CD8-positive, alpha-beta memory T cell (primary cell): ENCODE measurements around the gene TBX4. TPM values are rescaled to one million over a fixed set of nuclear protein-coding genes. Genes with fewer than 3 reads are reported as not detected.
A peak's percentile ranks its signal among the peaks of the same experiment; 100 is the strongest.

Experiments
- CTCF ChIA-PET: fragments of 350-600 bp; sonication (Branson Sonifier 250); formaldehyde crosslinking; loops from one replicate; lab custom pipeline; 2021; ENCODE audit warnings: antibody characterized with exemption; lab: Charles Lee
- POLR2A ChIA-PET: fragments of 350-600 bp; sonication (Branson Sonifier 250); formaldehyde crosslinking; loops from one replicate; lab custom pipeline; 2021; ENCODE audit warnings: antibody characterized with exemption; lab: Charles Lee
- DNase-seq, 5 donors: peaks; one replicate each; pipeline versions ENCODE4 v3.0.0 to v3.0.0-alpha.2; 2020 to 2022; ENCODE audit warnings: mixed read lengths in 1 of 5
- H3K27ac ChIP-seq: one replicate; pipeline ENCODE4 v1.7.0; 2013; ENCODE audit warnings: low read depth, mild to moderate bottlenecking, low read length, moderate library complexity
- H3K27me3 ChIP-seq: 2 replicates; pipeline ENCODE4 v1.7.0; 2013; ENCODE audit warnings: low read length, mild to moderate bottlenecking; ENCODE audit not compliant: insufficient read depth, poor library complexity, severe bottlenecking
- H3K36me3 ChIP-seq: 2 replicates; pipeline ENCODE4 v1.7.0; 2013; ENCODE audit warnings: mild to moderate bottlenecking, low read length, moderate library complexity; ENCODE audit not compliant: insufficient read depth
- H3K4me1 ChIP-seq: 2 replicates; pipeline ENCODE4 v1.7.0; 2013; ENCODE audit warnings: mild to moderate bottlenecking, low read length, moderate library complexity; ENCODE audit not compliant: insufficient read depth
- H3K4me3 ChIP-seq: 2 replicates; pipeline ENCODE4 v1.7.0; 2013; ENCODE audit warnings: mild to moderate bottlenecking, low read length
- H3K9me3 ChIP-seq: 2 replicates; pipeline ENCODE4 v1.7.0; 2013; ENCODE audit warnings: mild to moderate bottlenecking, low read length
- H3K27ac Mint-ChIP-seq, 8 donors: one replicate each; pipeline ENCODE4 v1.8.0; 2020 to 2021; ENCODE audit warnings: mixed read lengths in 8 of 8, mild to moderate bottlenecking in 6 of 8, inconsistent platforms in 3 of 8, moderate library complexity in 3 of 8
- H3K27me3 Mint-ChIP-seq, 2 donors: one replicate each; pipeline ENCODE4 v1.8.0; 2020 to 2021; ENCODE audit warnings: mixed read lengths in 2 of 2, mild to moderate bottlenecking in 1 of 2, moderate library complexity in 1 of 2
- H3K36me3 Mint-ChIP-seq, 3 donors: one replicate each; pipeline ENCODE4 v1.8.0; 2020 to 2021; ENCODE audit warnings: mixed read lengths in 3 of 3, inconsistent platforms in 1 of 3, mild to moderate bottlenecking in 1 of 3
- H3K4me1 Mint-ChIP-seq, 3 donors: one replicate each; pipeline ENCODE4 v1.8.0; 2020 to 2021; ENCODE audit warnings: mixed read lengths in 3 of 3, inconsistent platforms in 1 of 3, mild to moderate bottlenecking in 1 of 3
- H3K4me3 Mint-ChIP-seq, 7 donors: one replicate each; pipeline ENCODE4 v1.8.0; 2020 to 2021; ENCODE audit warnings: mixed read lengths in 7 of 7, mild to moderate bottlenecking in 6 of 7, moderate library complexity in 4 of 7, inconsistent platforms in 2 of 7
- H3K9me3 Mint-ChIP-seq, 5 donors: one replicate each; pipeline ENCODE4 v1.8.0; 2020 to 2022; ENCODE audit warnings: mixed read lengths in 5 of 5, mild to moderate bottlenecking in 3 of 5, moderate library complexity in 2 of 5, inconsistent platforms in 1 of 5
- polyA plus RNA-seq: library from polyadenylated mRNA; unstranded; fragments of 300-500 nt; fragmentation: Illumina TruSeq; gene quantifications from one replicate; pipeline ENCODE4 v1.2.3, GENCODE V29; 2021
- total RNA-seq, 2 experiments: library from RNA; stranded (reverse); gene quantifications; one replicate each; pipeline ENCODE4 v1.2.3, GENCODE V29; 2021

TBX4 gene
- total and polyA plus RNA-seq, 3 experiments from 2014 or later: not detected

DNA sequence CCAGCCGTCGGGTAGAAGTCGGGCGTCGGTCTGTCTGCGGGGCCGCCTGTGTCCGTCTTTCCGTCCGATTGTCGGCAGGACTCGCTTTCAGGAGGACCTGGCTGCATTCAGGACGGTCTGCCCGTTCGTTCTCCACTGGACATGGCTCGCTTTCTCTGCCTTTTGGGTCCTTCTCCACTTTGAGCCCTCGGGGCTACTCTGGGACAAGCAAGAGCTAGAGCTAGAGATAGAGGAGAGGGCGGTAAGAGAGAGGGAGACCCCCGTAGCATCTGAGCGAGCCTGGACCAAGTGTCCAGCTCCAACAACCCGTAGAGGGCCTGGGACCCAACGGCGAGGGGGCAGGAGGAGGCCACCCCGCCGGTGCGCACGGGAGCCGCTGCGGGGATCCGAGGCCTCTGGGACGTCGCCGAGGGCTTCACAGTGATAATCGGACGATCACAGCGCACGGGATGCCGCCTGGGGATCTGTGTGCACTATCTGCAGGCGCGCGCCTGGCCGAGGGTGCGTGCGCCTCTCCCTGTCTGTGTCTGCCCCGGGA is 4.5 kb downstream of the TBX4 start:
- Mint-ChIP-seq H3K9me3 (peaks cover 0 to 2% (median 0%) of the 10 kb centered on the region in 5 donors), H3K36me3 (no peaks in the 10 kb centered on the region), H3K4me3 (peak overlapping the region in 5 of 7 donors; percentile 52 to 73 (median 67)), H3K27ac (no peak overlapping the region), H3K4me1 (peaks cover 25 to 48% (median 33%) of the 10 kb centered on the region in 3 donors), H3K27me3 (peaks cover 73 to 82% of the 10 kb centered on the region in 2 donors)
- no peak for DNase-seq
- Histone ChIP-seq H3K4me1 (peaks cover 5% of the 10 kb centered on the region), H3K27ac (no peak overlapping the region), H3K36me3 (no peaks in the 10 kb centered on the region), H3K4me3 (no peak overlapping the region), H3K27me3 (peaks cover 57% of the 10 kb centered on the region), H3K9me3 (no peaks in the 10 kb centered on the region)
- ChIA-PET CTCF (no interaction called here), POLR2A (no interaction called here)

DNA sequence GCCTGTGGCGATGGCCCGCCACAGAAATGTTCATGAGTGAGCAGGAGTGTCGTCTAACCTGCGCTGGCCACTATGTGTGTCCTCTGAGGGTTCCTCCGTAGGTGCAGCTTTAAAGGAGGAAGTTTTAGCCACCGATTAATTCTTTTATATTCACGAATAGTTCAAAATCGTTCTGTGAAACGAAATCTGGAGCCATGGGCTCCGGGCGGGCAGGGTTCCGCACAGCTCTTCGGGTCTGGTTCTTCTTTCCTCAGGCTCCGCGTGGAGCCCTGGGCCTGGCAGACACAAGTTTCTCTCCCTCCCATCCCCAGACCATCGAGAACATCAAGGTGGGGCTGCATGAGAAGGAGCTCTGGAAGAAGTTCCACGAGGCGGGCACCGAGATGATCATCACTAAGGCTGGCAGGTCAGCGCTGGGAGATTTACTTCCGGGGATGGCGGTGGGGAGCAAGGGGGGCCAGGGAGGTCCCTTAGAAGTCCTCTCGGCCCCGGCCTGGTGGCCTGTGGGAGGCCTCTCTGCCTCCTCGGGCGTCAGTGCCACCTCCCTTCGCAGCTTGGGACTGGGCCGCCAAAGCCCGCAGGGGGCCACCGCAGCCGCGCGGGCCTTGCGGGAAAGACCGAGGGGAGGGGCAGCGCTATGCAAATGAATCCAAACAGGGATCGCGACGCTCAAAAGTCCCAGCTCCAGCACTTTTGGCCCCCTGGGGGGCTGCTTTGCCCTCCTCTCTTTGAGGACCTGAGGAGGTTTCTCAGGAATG is 5.2 kb downstream of the TBX4 start:
- Mint-ChIP-seq H3K27ac (peak overlapping the region in 1 of 8 donors; percentile 44), H3K4me1 (peaks cover 26 to 51% (median 33%) of the 10 kb centered on the region in 3 donors), H3K4me3 (peak overlapping the region in 6 of 7 donors; percentile 46 to 73 (median 65)), H3K9me3 (peaks cover 0 to 2% (median 0%) of the 10 kb centered on the region in 5 donors), H3K36me3 (no peaks in the 10 kb centered on the region), H3K27me3 (peaks cover 73 to 86% of the 10 kb centered on the region in 2 donors)
- ChIA-PET CTCF (no interaction called here), POLR2A (no interaction called here)
- Histone ChIP-seq H3K4me3 (no peak overlapping the region), H3K9me3 (no peaks in the 10 kb centered on the region), H3K27ac (no peak overlapping the region), H3K27me3 (peaks cover 55% of the 10 kb centered on the region), H3K4me1 (peaks cover 5% of the 10 kb centered on the region), H3K36me3 (no peaks in the 10 kb centered on the region)
- no peak for DNase-seq

DNA sequence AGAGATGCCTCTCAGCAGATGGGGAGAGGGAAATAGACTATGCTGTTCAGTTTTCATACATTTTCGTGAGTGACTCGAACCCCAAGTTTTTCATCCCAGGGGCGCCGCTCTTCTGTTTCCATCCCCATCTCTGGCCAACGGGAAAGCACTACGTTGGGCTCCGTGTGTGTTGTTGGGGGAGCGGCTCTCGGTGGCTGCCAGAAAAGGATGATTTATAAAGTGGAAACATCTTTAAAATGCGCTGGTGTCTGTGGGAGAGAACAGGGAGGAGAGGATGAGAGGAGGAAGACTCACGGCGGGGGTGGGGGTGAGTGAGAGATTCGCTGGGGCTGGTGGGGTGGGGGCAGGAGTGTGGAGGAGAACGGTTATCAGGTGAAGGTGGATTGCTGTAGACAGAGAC is 5.8 kb downstream of the TBX4 start:
- Histone ChIP-seq H3K4me1 (peaks cover 5% of the 10 kb centered on the region), H3K27me3 (peaks cover 50% of the 10 kb centered on the region)
- peak overlapping the region in 3 of 7 donors; percentile 52 to 73 (median 54) for H3K4me3 Mint-ChIP-seq

DNA sequence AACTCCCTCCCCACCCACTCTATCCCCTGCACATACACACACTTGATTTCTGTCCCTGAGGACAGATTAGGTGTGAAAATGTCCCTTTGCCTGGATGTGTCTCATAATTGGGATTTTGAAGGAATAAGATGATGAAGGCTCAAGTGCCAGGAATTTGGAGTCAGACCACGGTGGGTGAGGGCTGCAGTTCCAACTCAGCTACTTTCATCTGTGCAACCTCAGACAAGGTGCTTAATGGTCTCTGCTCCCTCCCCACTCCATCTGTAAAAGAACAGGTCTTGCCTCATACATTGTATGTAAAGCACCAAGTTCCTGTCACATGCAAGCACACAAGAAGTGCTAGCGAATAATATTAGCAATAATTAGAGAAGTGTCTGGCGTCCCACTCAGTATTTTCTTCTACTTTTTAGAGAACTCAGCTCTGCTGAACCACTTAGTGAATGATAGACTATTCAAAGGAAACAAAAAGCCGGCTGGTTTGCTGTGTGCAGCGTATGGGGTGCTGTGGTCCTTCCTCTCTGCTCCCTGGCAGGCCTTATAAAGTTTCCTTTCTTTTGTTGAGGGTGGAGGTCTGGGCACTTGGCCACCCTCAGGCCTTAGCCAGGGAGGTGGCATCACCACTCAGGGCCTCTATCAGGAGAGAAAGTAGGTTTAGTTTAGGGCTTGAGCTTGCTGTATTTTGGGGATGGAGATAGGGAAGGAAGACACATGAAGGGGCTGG is 6.4 kb downstream of the TBX4 start:
- POLR2A ChIA-PET: no interaction called here
- peaks cover 65 to 85% of the 10 kb centered on the region in 2 donors for H3K27me3 Mint-ChIP-seq
- no peak overlapping the region for H3K27ac Mint-ChIP-seq
- Histone ChIP-seq H3K36me3 (no peaks in the 10 kb centered on the region), H3K4me3 (no peak overlapping the region), H3K27me3 (peaks cover 50% of the 10 kb centered on the region), H3K27ac (no peak overlapping the region), H3K9me3 (no peaks in the 10 kb centered on the region), H3K4me1 (peaks cover 5% of the 10 kb centered on the region)
- peaks cover 0 to 2% (median 0%) of the 10 kb centered on the region in 5 donors for H3K9me3 Mint-ChIP-seq
- peak overlapping the region in 3 of 7 donors; percentile 8 to 54 (median 52) for H3K4me3 Mint-ChIP-seq
- DNase-seq: no peak
- H3K4me1 Mint-ChIP-seq: peaks cover 22 to 48% (median 30%) of the 10 kb centered on the region in 3 donors
- CTCF ChIA-PET: no interaction called here
- no peaks in the 10 kb centered on the region for H3K36me3 Mint-ChIP-seq

More for the DNA sequence above, 5.8 kb downstream of the TBX4 start:
- no peak overlapping the region for H3K4me3 ChIP-seq
- no peak for DNase-seq
- H3K36me3 Mint-ChIP-seq: no peaks in the 10 kb centered on the region
- no peaks in the 10 kb centered on the region for H3K9me3 ChIP-seq
- POLR2A ChIA-PET: no interaction called here
- CTCF ChIA-PET: no interaction called here
- no peaks in the 10 kb centered on the region for H3K36me3 ChIP-seq
- peaks cover 0 to 2% (median 0%) of the 10 kb centered on the region in 5 donors for H3K9me3 Mint-ChIP-seq
- H3K27ac Mint-ChIP-seq: peak overlapping the region in 1 of 8 donors; percentile 44
- peaks cover 68 to 86% of the 10 kb centered on the region in 2 donors for H3K27me3 Mint-ChIP-seq
- H3K27ac ChIP-seq: no peak overlapping the region
- H3K4me1 Mint-ChIP-seq: peaks cover 24 to 50% (median 31%) of the 10 kb centered on the region in 3 donors

DNA sequence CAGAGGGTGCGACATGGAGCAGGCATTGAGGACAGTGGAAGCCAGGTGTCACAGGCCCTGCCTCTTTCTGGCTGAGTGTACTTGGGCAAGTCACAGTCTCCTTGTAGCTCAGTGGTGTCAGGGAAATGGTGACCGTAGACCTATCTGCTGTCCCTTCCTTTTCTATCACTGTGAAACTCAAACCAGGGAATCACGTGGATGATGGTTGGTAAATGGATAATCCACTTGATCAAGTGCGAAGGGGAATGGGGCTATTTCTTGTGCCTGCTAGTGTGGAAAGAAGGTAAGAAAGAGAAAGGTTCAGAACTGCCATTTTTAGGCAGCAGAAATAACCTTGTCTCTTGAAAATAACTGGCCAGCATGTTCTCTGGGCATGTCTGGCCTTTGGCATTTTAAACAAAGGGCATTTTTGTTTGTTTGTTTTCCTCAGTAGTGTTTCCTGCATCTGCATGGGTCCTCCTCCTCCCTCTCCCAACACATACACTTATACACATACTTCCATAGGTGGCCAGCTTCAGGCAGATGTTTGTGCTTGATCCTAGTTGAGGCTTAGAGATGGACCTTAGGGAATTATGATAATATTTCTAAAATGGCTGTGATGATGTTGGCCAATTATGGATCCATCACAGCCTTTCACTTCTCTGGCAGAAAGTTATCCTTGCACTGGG is 7.1 kb downstream of the TBX4 start:
- Mint-ChIP-seq H3K27ac (no peak overlapping the region), H3K36me3 (no peaks in the 10 kb centered on the region), H3K4me1 (peaks cover 16 to 41% (median 23%) of the 10 kb centered on the region in 3 donors), H3K27me3 (peaks cover 58 to 79% of the 10 kb centered on the region in 2 donors), H3K9me3 (peaks cover 0 to 2% (median 0%) of the 10 kb centered on the region in 5 donors), H3K4me3 (no peak overlapping the region)
- ChIA-PET POLR2A (no interaction called here), CTCF (no interaction called here)
- H3K36me3 ChIP-seq: no peaks in the 10 kb centered on the region
- DNase-seq: no peak
- peaks cover 5% of the 10 kb centered on the region for H3K4me1 ChIP-seq
- no peaks in the 10 kb centered on the region for H3K9me3 ChIP-seq
- H3K4me3 ChIP-seq: no peak overlapping the region
- H3K27me3 ChIP-seq: peaks cover 45% of the 10 kb centered on the region
- no peak overlapping the region for H3K27ac ChIP-seq

DNA sequence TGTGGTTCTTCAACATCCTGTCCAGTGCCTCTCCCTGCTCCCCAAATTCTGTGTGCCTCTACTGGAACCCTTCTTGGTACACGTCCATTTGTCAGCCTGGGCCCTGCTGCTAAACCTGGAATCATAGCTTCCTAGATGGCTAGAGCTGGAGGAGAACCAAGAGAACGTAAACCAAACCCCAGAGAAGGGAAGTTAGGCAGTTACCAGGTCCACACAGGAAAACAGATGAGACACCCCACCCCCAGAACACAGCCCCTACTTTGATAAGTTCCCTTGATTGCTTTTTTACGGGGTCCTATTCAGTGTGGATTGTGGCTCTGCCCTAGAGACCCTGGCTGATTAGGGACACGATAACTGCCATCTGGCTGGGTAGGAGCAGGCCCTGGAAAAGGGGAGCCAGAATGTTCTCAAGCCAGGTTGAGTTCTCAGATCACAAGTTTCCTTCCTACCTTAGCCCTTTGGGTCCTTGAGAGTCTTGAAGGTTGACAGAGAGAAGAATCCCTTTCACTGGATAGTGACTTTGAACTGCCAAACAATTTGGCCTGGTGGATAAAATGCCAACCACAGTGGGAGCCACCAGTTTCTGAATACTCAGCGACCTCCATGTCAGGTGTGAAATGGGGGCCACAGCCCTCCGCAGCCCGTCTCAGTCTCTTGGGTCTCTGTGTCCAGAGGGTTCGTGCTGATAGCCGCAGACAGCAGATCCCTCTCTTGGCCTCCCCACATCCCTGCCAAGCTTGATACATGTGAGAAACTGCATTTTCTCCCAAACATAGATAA is 7.9 kb downstream of the TBX4 start:
- no peaks in the 10 kb centered on the region for H3K9me3 ChIP-seq
- peaks cover 5% of the 10 kb centered on the region for H3K4me1 ChIP-seq
- no peak for DNase-seq
- no peaks in the 10 kb centered on the region for H3K36me3 ChIP-seq
- Mint-ChIP-seq H3K27ac (no peak overlapping the region), H3K4me1 (peaks cover 16 to 38% (median 22%) of the 10 kb centered on the region in 3 donors), H3K27me3 (peaks cover 55 to 80% of the 10 kb centered on the region in 2 donors), H3K4me3 (no peak overlapping the region), H3K36me3 (no peaks in the 10 kb centered on the region), H3K9me3 (peaks cover 0 to 2% (median 0%) of the 10 kb centered on the region in 5 donors)
- H3K27ac ChIP-seq: no peak overlapping the region
- H3K27me3 ChIP-seq: peaks cover 38% of the 10 kb centered on the region
- ChIA-PET CTCF (no interaction called here), POLR2A (no interaction called here)
- H3K4me3 ChIP-seq: no peak overlapping the region

DNA sequence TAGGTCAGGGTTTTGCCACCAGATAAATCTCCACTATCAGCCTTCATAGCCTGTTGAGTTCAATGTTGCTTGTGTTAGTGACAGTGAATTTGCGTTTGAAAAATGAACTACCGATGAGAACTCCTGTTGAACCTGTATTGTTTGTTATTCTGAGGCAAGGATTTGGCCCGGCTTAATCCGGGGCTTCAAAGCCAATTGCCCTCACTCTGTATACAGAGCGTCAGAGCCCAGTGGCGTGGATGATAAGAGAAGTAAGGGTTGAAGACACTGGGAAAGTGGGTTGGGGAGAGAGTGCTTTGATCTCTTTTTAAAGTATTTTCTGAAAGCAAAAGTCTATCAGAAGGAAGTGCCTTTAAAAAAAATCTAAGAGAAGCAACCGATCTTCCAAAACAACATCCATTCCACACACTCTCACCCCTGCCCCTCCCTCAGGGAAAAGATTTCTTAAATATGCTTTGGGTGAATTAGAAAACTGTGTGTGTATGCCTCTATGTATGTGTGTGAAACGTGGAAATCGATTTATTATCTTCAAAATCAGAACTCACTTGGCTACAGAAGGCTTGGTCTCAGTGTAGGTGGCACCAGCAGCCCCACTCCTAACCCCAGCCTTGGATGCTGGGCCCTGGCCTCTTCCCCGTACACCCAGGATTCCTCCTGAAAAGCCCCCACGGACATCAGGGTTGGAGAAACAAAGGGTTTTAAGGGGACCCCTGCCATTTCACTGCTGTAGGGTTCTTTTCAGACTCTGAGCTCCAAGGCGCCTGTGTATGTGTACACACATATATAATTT is 8.8 kb downstream of the TBX4 start:
- ChIA-PET POLR2A (no interaction called here), CTCF (no interaction called here)
- no peak for DNase-seq
- H3K27ac ChIP-seq: no peak overlapping the region
- Mint-ChIP-seq H3K4me3 (no peak overlapping the region), H3K27ac (peak overlapping the region in 1 of 8 donors; percentile 3), H3K9me3 (peaks cover 0 to 2% (median 0%) of the 10 kb centered on the region in 5 donors), H3K4me1 (peaks cover 13 to 32% (median 22%) of the 10 kb centered on the region in 3 donors), H3K36me3 (no peaks in the 10 kb centered on the region), H3K27me3 (peaks cover 50 to 81% of the 10 kb centered on the region in 2 donors)
- no peak overlapping the region for H3K4me3 ChIP-seq
- no peaks in the 10 kb centered on the region for H3K9me3 ChIP-seq
- peaks cover 5% of the 10 kb centered on the region for H3K4me1 ChIP-seq
- peaks cover 31% of the 10 kb centered on the region for H3K27me3 ChIP-seq
- no peaks in the 10 kb centered on the region for H3K36me3 ChIP-seq
